ENCODE results near the gene RBM19. TPM values are rescaled to one million over a fixed set of nuclear protein-coding genes. Genes with fewer than 3 reads are reported as not detected.

The RBM19 gene
- total and polyA plus RNA-seq, 4 donors, result 7.9 to 18.7 (median 9.0) TPM

DNA sequence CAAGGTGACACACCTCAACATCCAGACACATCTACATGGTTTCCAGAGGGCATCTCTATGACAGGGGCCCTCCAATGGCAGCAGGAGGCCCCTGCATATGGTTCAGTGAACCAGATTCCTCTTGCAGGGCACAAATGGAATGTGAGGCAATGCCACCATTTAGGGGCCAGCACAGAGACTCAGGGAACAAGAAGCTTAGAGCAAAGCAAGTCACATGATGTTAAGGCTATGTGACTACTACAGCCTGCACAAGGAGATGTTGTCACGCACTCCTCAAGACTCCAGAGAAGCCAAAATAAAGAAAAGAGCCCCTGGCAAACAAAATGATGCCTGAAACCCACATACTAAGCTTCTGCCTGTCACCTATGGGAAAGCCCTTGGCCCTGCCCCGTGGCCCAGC lies 95.2 kb downstream of the RBM19 start:
- no peaks in the 10 kb centered on the region for H3K4me1 ChIP-seq (ENCODE audit: control insufficient read depth in 4 of 4, insufficient read depth in 4 of 4, low read length in 3 of 4)
- H3K9me3 ChIP-seq (ENCODE audit: control insufficient read depth in 4 of 4, low read length in 3 of 4), result no peaks in the 10 kb centered on the region
- H3K9ac ChIP-seq (ENCODE audit: low read depth in 1 of 2, low read length in 2 of 2), result no peak overlapping the region
- H3K36me3 ChIP-seq (ENCODE audit: control insufficient read depth in 4 of 4, insufficient read depth in 3 of 4, low read depth in 1 of 4, low read length in 3 of 4), result peaks cover 0 to 3% (median under 1%) of the 10 kb centered on the region in 4 donors
- 94% methylated on average over 2 of the region's 2 CpGs for WGBS
- no peak overlapping the region for H3K4me3 ChIP-seq (ENCODE audit: low read depth in 1 of 3, low read length in 3 of 3)
- no peak for DNase-seq (ENCODE audit: low spot score)
- TF ChIP-seq GABPA (IDR thresholded peaks at IDR 0.05 in 1 of 2, conservative IDR thresholded peaks at IDR 0.05 in 1 of 2), result no peak
- TF ChIP-seq RXRA (IDR thresholded peaks at IDR 0.05), result no peak
- TF ChIP-seq YY1 (IDR thresholded peaks at IDR 0.05), result no peak
- TF ChIP-seq, protein P1, sequence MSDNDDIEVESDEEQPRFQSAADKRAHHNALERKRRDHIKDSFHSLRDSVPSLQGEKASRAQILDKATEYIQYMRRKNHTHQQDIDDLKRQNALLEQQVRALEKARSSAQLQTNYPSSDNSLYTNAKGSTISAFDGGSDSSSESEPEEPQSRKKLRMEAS (IDR thresholded peaks at IDR 0.05), result no peak
- no peak for TF ChIP-seq NR2F2 (IDR thresholded peaks at IDR 0.05)
- TF ChIP-seq, protein P2, sequence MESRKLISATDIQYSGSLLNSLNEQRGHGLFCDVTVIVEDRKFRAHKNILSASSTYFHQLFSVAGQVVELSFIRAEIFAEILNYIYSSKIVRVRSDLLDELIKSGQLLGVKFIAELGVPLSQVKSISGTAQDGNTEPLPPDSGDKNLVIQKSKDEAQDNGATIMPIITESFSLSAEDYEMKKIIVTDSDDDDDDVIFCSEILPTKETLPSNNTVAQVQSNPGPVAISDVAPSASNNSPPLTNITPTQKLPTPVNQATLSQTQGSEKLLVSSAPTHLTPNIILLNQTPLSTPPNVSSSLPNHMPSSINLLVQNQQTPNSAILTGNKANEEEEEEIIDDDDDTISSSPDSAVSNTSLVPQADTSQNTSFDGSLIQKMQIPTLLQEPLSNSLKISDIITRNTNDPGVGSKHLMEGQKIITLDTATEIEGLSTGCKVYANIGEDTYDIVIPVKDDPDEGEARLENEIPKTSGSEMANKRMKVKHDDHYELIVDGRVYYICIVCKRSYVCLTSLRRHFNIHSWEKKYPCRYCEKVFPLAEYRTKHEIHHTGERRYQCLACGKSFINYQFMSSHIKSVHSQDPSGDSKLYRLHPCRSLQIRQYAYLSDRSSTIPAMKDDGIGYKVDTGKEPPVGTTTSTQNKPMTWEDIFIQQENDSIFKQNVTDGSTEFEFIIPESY (IDR thresholded peaks at IDR 0.05), result no peak
- TF ChIP-seq, protein P3, sequence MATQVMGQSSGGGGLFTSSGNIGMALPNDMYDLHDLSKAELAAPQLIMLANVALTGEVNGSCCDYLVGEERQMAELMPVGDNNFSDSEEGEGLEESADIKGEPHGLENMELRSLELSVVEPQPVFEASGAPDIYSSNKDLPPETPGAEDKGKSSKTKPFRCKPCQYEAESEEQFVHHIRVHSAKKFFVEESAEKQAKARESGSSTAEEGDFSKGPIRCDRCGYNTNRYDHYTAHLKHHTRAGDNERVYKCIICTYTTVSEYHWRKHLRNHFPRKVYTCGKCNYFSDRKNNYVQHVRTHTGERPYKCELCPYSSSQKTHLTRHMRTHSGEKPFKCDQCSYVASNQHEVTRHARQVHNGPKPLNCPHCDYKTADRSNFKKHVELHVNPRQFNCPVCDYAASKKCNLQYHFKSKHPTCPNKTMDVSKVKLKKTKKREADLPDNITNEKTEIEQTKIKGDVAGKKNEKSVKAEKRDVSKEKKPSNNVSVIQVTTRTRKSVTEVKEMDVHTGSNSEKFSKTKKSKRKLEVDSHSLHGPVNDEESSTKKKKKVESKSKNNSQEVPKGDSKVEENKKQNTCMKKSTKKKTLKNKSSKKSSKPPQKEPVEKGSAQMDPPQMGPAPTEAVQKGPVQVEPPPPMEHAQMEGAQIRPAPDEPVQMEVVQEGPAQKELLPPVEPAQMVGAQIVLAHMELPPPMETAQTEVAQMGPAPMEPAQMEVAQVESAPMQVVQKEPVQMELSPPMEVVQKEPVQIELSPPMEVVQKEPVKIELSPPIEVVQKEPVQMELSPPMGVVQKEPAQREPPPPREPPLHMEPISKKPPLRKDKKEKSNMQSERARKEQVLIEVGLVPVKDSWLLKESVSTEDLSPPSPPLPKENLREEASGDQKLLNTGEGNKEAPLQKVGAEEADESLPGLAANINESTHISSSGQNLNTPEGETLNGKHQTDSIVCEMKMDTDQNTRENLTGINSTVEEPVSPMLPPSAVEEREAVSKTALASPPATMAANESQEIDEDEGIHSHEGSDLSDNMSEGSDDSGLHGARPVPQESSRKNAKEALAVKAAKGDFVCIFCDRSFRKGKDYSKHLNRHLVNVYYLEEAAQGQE (IDR thresholded peaks at IDR 0.05), result no peak
- no peak for TF ChIP-seq EGR1 (IDR thresholded peaks at IDR 0.05; ENCODE audit: low read depth in 2 of 2)
- no peak for TF ChIP-seq SP1 (IDR thresholded peaks at IDR 0.05)
- no peak for TF ChIP-seq HNF4A (conservative IDR thresholded peaks at IDR 0.05)
- no peak for TF ChIP-seq HNF4G (IDR thresholded peaks at IDR 0.05)
- TF ChIP-seq RAD21 (IDR thresholded peaks at IDR 0.05), result no peak
- no peaks in the 10 kb centered on the region for H3K27me3 ChIP-seq (ENCODE audit: control insufficient read depth in 4 of 4, insufficient read depth in 4 of 4, low read length in 3 of 4)
- H3K27ac ChIP-seq (ENCODE audit: low read depth in 1 of 2, low read length in 2 of 2), result no peak overlapping the region

DNA sequence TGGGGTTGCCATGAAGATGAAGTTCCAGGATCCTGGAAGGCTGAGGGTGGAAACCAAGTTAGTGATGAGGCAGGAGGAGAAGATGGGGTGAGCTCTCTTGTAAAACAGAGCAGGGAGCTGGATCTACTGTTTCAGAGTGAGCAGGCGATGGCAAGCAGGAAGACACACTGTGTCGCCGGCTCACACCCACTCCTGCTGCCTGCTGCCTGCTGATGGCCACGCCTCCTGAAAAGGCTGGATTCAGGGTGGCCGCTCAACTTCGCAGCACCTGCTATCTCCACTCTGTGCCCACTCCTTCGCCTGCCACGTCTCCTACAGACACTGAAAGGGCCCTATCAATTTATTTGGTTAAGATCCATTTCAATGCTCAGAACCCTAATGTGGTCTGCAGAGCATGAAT lies 96.1 kb downstream of the RBM19 start:
- Histone ChIP-seq H3K9me3 (ENCODE audit: control insufficient read depth in 4 of 4, low read length in 3 of 4) (no peaks in the 10 kb centered on the region), H3K27ac (ENCODE audit: low read depth in 1 of 2, low read length in 2 of 2) (no peak overlapping the region), H3K36me3 (ENCODE audit: control insufficient read depth in 4 of 4, insufficient read depth in 3 of 4, low read depth in 1 of 4, low read length in 3 of 4) (peaks cover 0 to 3% (median 0%) of the 10 kb centered on the region in 4 donors), H3K4me1 (ENCODE audit: control insufficient read depth in 4 of 4, insufficient read depth in 4 of 4, low read length in 3 of 4) (no peaks in the 10 kb centered on the region), H3K9ac (ENCODE audit: low read depth in 1 of 2, low read length in 2 of 2) (no peak overlapping the region), H3K27me3 (ENCODE audit: control insufficient read depth in 4 of 4, insufficient read depth in 4 of 4, low read length in 3 of 4) (no peaks in the 10 kb centered on the region), H3K4me3 (ENCODE audit: low read depth in 1 of 3, low read length in 3 of 3) (no peak overlapping the region)
- no peak for TF ChIP-seq HNF4G (IDR thresholded peaks at IDR 0.05)
- no peak for TF ChIP-seq RAD21 (IDR thresholded peaks at IDR 0.05)
- no peak for TF ChIP-seq SP1 (IDR thresholded peaks at IDR 0.05)
- no peak for TF ChIP-seq JUND (IDR thresholded peaks at IDR 0.05)
- no peak for TF ChIP-seq GABPA (IDR thresholded peaks at IDR 0.05 in 1 of 2, conservative IDR thresholded peaks at IDR 0.05 in 1 of 2)
- no peak for DNase-seq (ENCODE audit: low spot score)
- WGBS, result 91% methylated on average over 8 of the region's 8 CpGs

DNA sequence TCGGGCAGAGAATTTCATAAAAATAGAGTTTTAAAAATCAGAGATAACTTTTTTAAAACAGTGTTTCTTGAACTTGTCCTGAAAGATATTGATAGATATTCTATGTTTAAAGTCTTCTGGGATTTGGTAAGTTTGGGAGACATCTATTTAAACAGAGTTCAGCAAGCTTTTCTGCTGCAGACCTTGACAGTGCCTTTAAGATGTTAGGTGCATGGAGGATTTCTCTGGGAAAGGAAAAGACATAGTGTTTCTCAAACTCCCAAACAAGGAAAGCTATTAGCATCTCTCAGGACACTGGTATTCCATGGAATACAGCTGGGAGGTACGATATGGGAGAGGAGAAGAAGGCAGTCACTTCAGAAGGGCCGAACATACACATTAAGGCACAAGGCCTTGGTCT lies 97.8 kb downstream of the RBM19 start:
- WGBS, result 97% methylated on average over 3 of the region's 3 CpGs
- no peaks in the 10 kb centered on the region for H3K4me1 ChIP-seq (ENCODE audit: control insufficient read depth in 4 of 4, insufficient read depth in 4 of 4, low read length in 3 of 4)
- H3K9me3 ChIP-seq (ENCODE audit: control insufficient read depth in 4 of 4, low read length in 3 of 4), result no peaks in the 10 kb centered on the region
- H3K27me3 ChIP-seq (ENCODE audit: control insufficient read depth in 4 of 4, insufficient read depth in 4 of 4, low read length in 3 of 4), result no peaks in the 10 kb centered on the region
- no peak overlapping the region for H3K9ac ChIP-seq (ENCODE audit: low read depth in 1 of 2, low read length in 2 of 2)
- no peak for DNase-seq (ENCODE audit: low spot score)
- no peak overlapping the region for H3K4me3 ChIP-seq (ENCODE audit: low read depth in 1 of 3, low read length in 3 of 3)
- H3K36me3 ChIP-seq (ENCODE audit: control insufficient read depth in 4 of 4, insufficient read depth in 3 of 4, low read depth in 1 of 4, low read length in 3 of 4), result peaks cover 0 to 3% (median 0%) of the 10 kb centered on the region in 4 donors
- H3K27ac ChIP-seq (ENCODE audit: low read depth in 1 of 2, low read length in 2 of 2), result no peak overlapping the region
- no peak for TF ChIP-seq FOXA2 (IDR thresholded peaks at IDR 0.05)
- TF ChIP-seq HNF4A (conservative IDR thresholded peaks at IDR 0.05), result no peak
- TF ChIP-seq GABPA (IDR thresholded peaks at IDR 0.05 in 1 of 2, conservative IDR thresholded peaks at IDR 0.05 in 1 of 2), result no peak
- TF ChIP-seq TAF1 (conservative IDR thresholded peaks at IDR 0.05), result no peak
